GM23338 (cell line): ENCODE data around the gene NCOA1. TPM values are rescaled to one million over a fixed set of nuclear protein-coding genes. Genes with fewer than 3 reads are reported as not detected.

ENCODE experiments used
- ATAC-seq: fragments of 200-7000 bp; cut with Tn5 transposase; 3 replicates; pipeline ENCODE4 v1.9.1; 2020
- DNase-seq: peaks from one replicate; pipeline ENCODE4 v3.0.0-alpha.2; 2015; ENCODE audit warnings: low spot score
- H2AFZ ChIP-seq: fragments of 200-600 bp; sonication (generic); 2 replicates; pipeline ENCODE4 v1.8.0; 2016; ENCODE audit warnings: antibody characterized with exemption, mild to moderate bottlenecking, moderate library complexity
- H3F3A ChIP-seq: fragments of 200-600 bp; sonication (generic); replicated peaks from 2 replicates; pipeline ENCODE4 v1.8.0; 2017; ENCODE audit warnings: antibody characterized with exemption, mixed run types, low read depth
- H3K27ac ChIP-seq: fragments of 200-600 bp; sonication (generic); 2 replicates; pipeline ENCODE4 v1.6.1; 2016; ENCODE audit warnings: low read depth
- H3K27me3 ChIP-seq: fragments of 200-600 bp; sonication (generic); 2 replicates; pipeline ENCODE4 v1.8.0; 2016; ENCODE audit warnings: mild to moderate bottlenecking, mixed run types, moderate library complexity; ENCODE audit not compliant: insufficient read depth
- H3K36me3 ChIP-seq: fragments of 200-600 bp; sonication (generic); 2 replicates; pipeline ENCODE4 v1.8.0; 2016; ENCODE audit warnings: mild to moderate bottlenecking; ENCODE audit not compliant: insufficient read depth
- H3K4me1 ChIP-seq: fragments of 200-600 bp; sonication (generic); 2 replicates; pipeline ENCODE4 v1.8.0; 2016; ENCODE audit warnings: mild to moderate bottlenecking, moderate library complexity; ENCODE audit not compliant: insufficient read depth
- H3K4me2 ChIP-seq: fragments of 200-600 bp; sonication (generic); 2 replicates; pipeline ENCODE4 v1.7.1; 2017; ENCODE audit warnings: mixed run types
- H3K4me3 ChIP-seq: fragments of 200-600 bp; sonication (generic); 2 replicates; pipeline ENCODE4 v1.6.1; 2016; ENCODE audit warnings: mixed run types
- H3K79me2 ChIP-seq: fragments of 200-600 bp; sonication (generic); replicated peaks from 2 replicates; pipeline ENCODE4 v1.8.0; 2017; ENCODE audit warnings: mild to moderate bottlenecking; ENCODE audit not compliant: insufficient read depth
- H3K9me2 ChIP-seq: fragments of 200-600 bp; sonication (generic); 2 replicates; pipeline ENCODE4 v1.8.0; 2017; ENCODE audit not compliant: insufficient read depth
- H4K20me1 ChIP-seq: fragments of 200-600 bp; sonication (generic); replicated peaks from 2 replicates; pipeline ENCODE4 v1.8.0; 2017; ENCODE audit warnings: mild to moderate bottlenecking; ENCODE audit not compliant: insufficient read depth
- H3K27ac Mint-ChIP-seq: 2 replicates; pipeline ENCODE4 v1.8.0; 2020; ENCODE audit warnings: inconsistent platforms, mild to moderate bottlenecking, moderate library complexity, mixed read lengths
- H3K27me3 Mint-ChIP-seq: 3 replicates; pipeline ENCODE4 v1.8.0; 2022; ENCODE audit warnings: low read depth, mild to moderate bottlenecking, moderate library complexity, mixed read lengths, inconsistent platforms; ENCODE audit not compliant: insufficient read depth, poor library complexity
- H3K36me3 Mint-ChIP-seq: 3 replicates; pipeline ENCODE4 v1.8.0; 2021; ENCODE audit warnings: low read depth, mild to moderate bottlenecking, inconsistent platforms, moderate library complexity, mixed read lengths
- H3K4me1 Mint-ChIP-seq: 3 replicates; pipeline ENCODE4 v1.8.0; 2020; ENCODE audit warnings: mild to moderate bottlenecking, inconsistent platforms, mixed read lengths
- H3K4me3 Mint-ChIP-seq: 3 replicates; pipeline ENCODE4 v1.8.0; 2021; ENCODE audit warnings: moderate library complexity, mild to moderate bottlenecking, inconsistent platforms, mixed read lengths
- H3K9me3 Mint-ChIP-seq: 3 replicates; pipeline ENCODE4 v1.8.0; 2020; ENCODE audit warnings: moderate library complexity, mild to moderate bottlenecking, inconsistent platforms, mixed read lengths
- ETS1 ChIP-seq: IDR thresholded peaks from 2 replicates; pipeline ENCODE4 v1.6.1; 2016; ENCODE audit warnings: antibody characterized with exemption
- EZH2phosphoT487 ChIP-seq: fragments of 200-600 bp; sonication (generic); IDR thresholded peaks from one replicate; pipeline ENCODE4 v1.8.1; 2018; ENCODE audit warnings: antibody characterized with exemption; ENCODE audit not compliant: unreplicated experiment
- JUNB ChIP-seq: IDR thresholded peaks from one replicate; pipeline ENCODE4 v1.6.1; 2016; ENCODE audit warnings: antibody characterized with exemption; ENCODE audit not compliant: unreplicated experiment
- POLR2AphosphoS5 ChIP-seq: IDR thresholded peaks from 2 replicates; pipeline ENCODE4 v1.6.1; 2016; ENCODE audit warnings: antibody characterized with exemption, low read depth
- REST ChIP-seq: IDR thresholded peaks from one replicate; pipeline ENCODE4 v1.6.1; 2018; ENCODE audit warnings: antibody characterized with exemption; ENCODE audit not compliant: unreplicated experiment
- STAT1 ChIP-seq: IDR thresholded peaks from one replicate; pipeline ENCODE4 v1.6.1; 2016; ENCODE audit warnings: antibody characterized with exemption; ENCODE audit not compliant: unreplicated experiment
- ZNF114 ChIP-seq: fragments of 250-450 bp; sonication (Bioruptor Pico); IDR thresholded peaks from 2 replicates; pipeline ENCODE4 v1.5.0; 2020; ENCODE audit warnings: mild to moderate bottlenecking, moderate library complexity
- ZNF462 ChIP-seq: fragments of 250-450 bp; sonication (Bioruptor Pico); IDR thresholded peaks from 2 replicates; pipeline ENCODE4 v1.5.0; 2020; ENCODE audit warnings: mild to moderate bottlenecking, moderate library complexity
- polyA plus RNA-seq: library from polyadenylated mRNA; unstranded; fragments of >200 nt; fragmentation: Nextera tagmentation; extraction: Ambion mirVana; gene quantifications from 2 replicates; pipeline ENCODE4 v1.2.1, GENCODE V29; 2016
- total RNA-seq: library from RNA; depleted of rRNA; stranded (reverse); fragments of >200 nt; shearing (Covaris generic); gene quantifications from 2 replicates; pipeline ENCODE4 v1.2.3, GENCODE V29; 2014

The NCOA1 gene
- total and polyA plus RNA-seq, 2 experiments from 2014 or later: 7.1 to 15.1 TPM

- peaks cover 16% of the 10 kb centered on the region for H3K4me1 Mint-ChIP-seq
- H3K27ac Mint-ChIP-seq: no peak overlapping the region
- TF ChIP-seq JUNB: no peak
- TF ChIP-seq REST: no peak
- no peak for TF ChIP-seq POLR2AphosphoS5
- no peak for TF ChIP-seq ETS1
- TF ChIP-seq EZH2phosphoT487: no peak
- TF ChIP-seq STAT1: no peak
- no peak for TF ChIP-seq ZNF114
- TF ChIP-seq ZNF462: no peak
- Histone ChIP-seq H3K27ac (no peak overlapping the region), H3F3A (no peaks in the 10 kb centered on the region), H4K20me1 (no peaks in the 10 kb centered on the region), H3K79me2 (no peaks in the 10 kb centered on the region), H3K9me2 (peaks cover 8% of the 10 kb centered on the region; the same call in 1 of the 2 replicates), H3K27me3 (no peaks in the 10 kb centered on the region), H2AFZ (no peak overlapping the region), H3K4me1 (peaks cover 9% of the 10 kb centered on the region), H3K4me3 (no peak overlapping the region), H3K36me3 (no peaks in the 10 kb centered on the region), H3K4me2 (no peak overlapping the region)
- H3K36me3 Mint-ChIP-seq: no peaks in the 10 kb centered on the region
- ATAC-seq (no peak; the same call in 1 of the 3 replicates), DNase-seq (peak; percentile 30)
- H3K9me3 Mint-ChIP-seq: no peaks in the 10 kb centered on the region
- no peak overlapping the region for H3K4me3 Mint-ChIP-seq
- H3K27me3 Mint-ChIP-seq: peaks cover 2% of the 10 kb centered on the region
Observed at GRCh38 chr2:24471662-24472061, 19.4 kb upstream of the NCOA1 start.
